Activated CD4-positive, alpha-beta T cell treated with anti-CD3 and anti-CD28 coated beads, Interleukin-2, Interleukin-6, amounts not matched to agents 100 ng/mL and 50 ng/mL, durations not matched to agents 16 hours and 8 hours (primary cell): ENCODE measurements around the gene PTPRU.
A peak's percentile ranks its signal among the peaks of the same experiment; 100 is the strongest.
"Not testable (repeated sequence)": the region's sequence is repeated elsewhere in the genome, so short reads cannot be mapped to it uniquely, and the experiment has no call there.

Experiments
- DNase-seq: peaks from one replicate; pipeline ENCODE4 v3.0.0-alpha.2; 2020

PTPRU gene

GRCh38 chr1:29222686-29223085 is 13.6 kb upstream of the PTPRU start:
- no peak for DNase-seq

GRCh38 chr1:29223521-29223920 is 12.8 kb upstream of the PTPRU start:
- DNase-seq: no peak

GRCh38 chr1:29224356-29224837 is 11.9 kb upstream of the PTPRU start:
- DNase-seq: no peak

GRCh38 chr1:29225361-29225760 is 11.0 kb upstream of the PTPRU start:
- no peak for DNase-seq

- no peak for DNase-seq
These were observed 8.8 kb upstream of the PTPRU start for GRCh38 chr1:29227511-29227910.

- DNase-seq: no peak
These were observed 6.1 kb upstream of the PTPRU start for GRCh38 chr1:29230204-29230552.

GRCh38 chr1:29230553-29231378 is 5.6 kb upstream of the PTPRU start, which contains the start of gene MECR:
Gene MECR (minus strand): TSS chr1:29230934. CDS start chr1:29230906, 28 bp downstream.
- peak; percentile 97 for DNase-seq

- DNase-seq: no peak
These were observed 3.9 kb upstream of the PTPRU start for GRCh38 chr1:29232387-29232786.

- DNase-seq: no peak
These were observed 2.6 kb upstream of the PTPRU start for GRCh38 chr1:29233693-29234092.

GRCh38 chr1:29234471-29234870 is 1.9 kb upstream of the PTPRU start:
- DNase-seq: no peak

GRCh38 chr1:29234881-29235280 is 1.4 kb upstream of the PTPRU start:
- DNase-seq: not testable (repeated sequence)

- no peak for DNase-seq
These were observed 398 bp downstream of the PTPRU start for GRCh38 chr1:29236712-29237128.

- no peak for DNase-seq
These were observed 953 bp downstream of the PTPRU start for GRCh38 chr1:29237129-29237821.

- DNase-seq: no peak
These were observed 1.7 kb downstream of the PTPRU start for GRCh38 chr1:29237852-29238619.

- DNase-seq: no peak
These were observed 2.3 kb downstream of the PTPRU start for GRCh38 chr1:29238620-29239002.

GRCh38 chr1:29239142-29239541 is 2.8 kb downstream of the PTPRU start:
- DNase-seq: no peak

GRCh38 chr1:29240400-29240837 is 4.1 kb downstream of the PTPRU start:
- DNase-seq: no peak

GRCh38 chr1:29240986-29241385 is 4.7 kb downstream of the PTPRU start:
- no peak for DNase-seq

GRCh38 chr1:29243023-29243870 is 6.9 kb downstream of the PTPRU start:
- no peak for DNase-seq

GRCh38 chr1:29243871-29244200 is 7.5 kb downstream of the PTPRU start:
- DNase-seq: no peak

GRCh38 chr1:29245261-29245660 is 8.9 kb downstream of the PTPRU start:
- DNase-seq: no peak

- DNase-seq: peak; percentile 18
These were observed 9.6 kb downstream of the PTPRU start for GRCh38 chr1:29245876-29246275.

GRCh38 chr1:29247044-29247443 is 10.7 kb downstream of the PTPRU start:
- DNase-seq: no peak
